ENCODE results near the gene NOD1.
"Not testable (repeated sequence)": the region's sequence is repeated elsewhere in the genome, so short reads cannot be mapped to it uniquely, and the experiment has no call there.

The NOD1 gene

DNA sequence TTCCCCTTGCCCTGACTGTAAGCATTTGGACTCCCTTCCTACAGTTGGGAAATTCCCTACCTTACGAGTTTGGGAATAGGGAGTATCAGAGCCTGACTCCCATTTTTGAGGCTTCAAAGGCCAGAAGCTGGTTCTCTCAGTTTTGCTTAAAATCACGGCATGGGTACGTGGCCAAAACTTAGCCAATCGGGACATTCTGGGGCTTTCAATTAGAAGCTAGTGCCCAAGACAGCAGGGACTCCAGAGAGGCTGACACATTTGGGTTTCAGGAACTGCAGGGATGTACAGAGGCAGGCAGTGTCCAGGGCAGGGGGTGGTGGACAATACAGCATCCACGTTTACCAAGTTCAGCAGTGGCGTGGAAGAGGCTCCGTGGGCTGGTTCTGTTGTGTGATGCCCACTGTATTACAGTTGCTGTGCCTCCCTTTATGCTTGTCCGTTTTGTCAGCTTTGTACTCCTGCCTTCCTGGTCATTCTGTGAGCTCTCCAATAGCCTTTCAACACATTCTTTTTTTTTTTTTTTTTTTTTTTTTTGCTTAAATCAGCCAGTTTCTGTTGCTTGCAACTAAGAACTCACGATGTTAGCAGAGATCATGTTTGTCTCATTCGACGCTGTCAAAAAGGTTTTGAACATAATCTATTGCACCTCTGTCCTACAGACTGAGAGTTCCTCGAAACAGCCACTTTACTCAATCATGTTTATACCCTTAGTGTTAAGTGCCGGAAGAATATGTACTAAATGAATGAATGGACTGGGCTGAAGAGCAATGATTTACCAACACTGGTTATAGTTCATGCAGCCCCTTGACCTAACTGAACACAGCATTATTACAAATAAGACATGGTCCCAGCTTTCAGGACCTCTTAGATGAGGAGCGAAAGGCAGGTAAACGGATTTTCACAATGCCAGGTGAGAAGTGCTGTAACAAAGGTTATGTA, 25.0 kb upstream of the NOD1 start:
- DNase-seq: no peak

DNA sequence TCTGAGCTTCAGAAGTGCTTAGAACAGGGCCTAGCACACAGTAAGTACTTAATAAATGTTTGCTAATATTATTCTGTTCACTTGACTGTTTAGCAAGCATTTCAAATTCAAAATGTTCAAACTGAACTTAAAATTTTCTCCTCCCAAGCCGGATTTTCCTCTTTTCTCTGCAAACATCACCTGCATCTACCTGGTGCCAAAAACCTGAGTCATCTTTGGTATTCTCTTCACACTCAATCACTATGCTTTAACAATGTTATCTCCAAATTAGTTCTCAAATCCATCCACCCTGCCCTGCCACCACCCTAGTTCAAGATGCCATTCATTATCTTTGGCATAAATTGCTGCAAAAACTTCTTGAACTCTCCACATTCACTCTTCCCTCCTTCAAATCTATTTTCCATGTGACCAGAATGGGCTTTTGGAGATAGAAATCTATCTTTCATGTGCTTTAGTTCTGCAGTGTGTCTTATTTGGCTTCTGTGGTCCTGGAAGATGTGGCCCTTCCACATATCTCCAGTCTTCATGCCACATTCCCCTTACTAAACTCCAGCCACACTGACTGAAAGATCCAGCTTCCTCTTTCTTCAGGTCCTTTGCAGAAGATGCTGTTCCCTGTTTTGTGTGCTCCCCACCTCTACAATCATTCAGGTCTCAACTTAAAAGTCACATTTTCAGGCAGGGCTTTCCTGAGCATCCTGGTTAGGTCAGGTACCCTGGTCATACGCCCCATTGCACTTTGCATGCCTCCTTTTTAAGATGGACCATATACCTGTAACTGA, 24.1 kb upstream of the NOD1 start:
- DNase-seq: no peak

- no peak for DNase-seq
Observed at GRCh38 chr7:30501264-30501663, 22.7 kb upstream of the NOD1 start.

DNA sequence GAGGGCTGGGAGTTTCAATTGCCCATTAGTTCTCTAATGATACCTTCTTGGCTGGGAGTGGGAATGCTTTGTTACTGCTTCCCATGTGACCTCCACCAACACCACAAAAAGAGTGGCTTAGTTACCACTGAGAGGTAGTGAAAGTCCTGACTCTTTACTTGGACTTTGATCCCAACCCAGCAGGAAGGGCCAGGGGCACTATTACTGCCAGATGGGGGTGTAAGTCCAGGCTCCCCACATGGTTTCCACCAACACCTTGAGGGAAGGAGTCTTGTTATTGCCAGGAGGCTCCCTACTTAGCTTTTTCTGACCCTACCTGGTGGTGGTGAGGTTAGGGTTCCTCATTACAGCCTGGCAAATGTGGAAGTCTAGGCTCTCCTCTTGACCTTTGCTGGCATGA, 14.6 kb upstream of the NOD1 start:
- DNase-seq: no peak

GRCh38 chr7:30491417-30491816, 12.8 kb upstream of the NOD1 start:
- no peak for DNase-seq

GRCh38 chr7:30487371-30487770, 8.8 kb upstream of the NOD1 start:
- no peak for DNase-seq

DNA sequence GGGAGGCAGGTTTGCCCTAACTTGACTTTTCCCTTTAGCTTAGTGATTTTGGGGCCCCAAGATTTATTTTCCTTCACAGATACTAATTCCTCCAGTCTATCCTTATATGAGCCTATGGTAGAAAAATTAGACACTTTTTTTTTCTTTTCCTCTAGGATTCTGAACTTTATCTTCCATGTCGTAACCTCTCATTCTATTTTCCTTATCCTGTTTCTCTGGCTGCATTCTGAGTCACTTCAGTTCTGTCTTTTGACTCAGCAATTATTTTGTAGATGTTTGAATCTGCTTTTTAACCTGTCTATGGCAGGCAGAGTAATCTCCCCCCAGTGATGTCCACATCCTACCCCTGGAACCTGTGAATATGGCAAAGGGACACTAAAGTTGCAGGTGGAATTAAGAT, 7.1 kb upstream of the NOD1 start:
- DNase-seq: no peak

- DNase-seq: not testable (repeated sequence)
Observed at GRCh38 chr7:30481416-30481815, 2.8 kb upstream of the NOD1 start.

DNA sequence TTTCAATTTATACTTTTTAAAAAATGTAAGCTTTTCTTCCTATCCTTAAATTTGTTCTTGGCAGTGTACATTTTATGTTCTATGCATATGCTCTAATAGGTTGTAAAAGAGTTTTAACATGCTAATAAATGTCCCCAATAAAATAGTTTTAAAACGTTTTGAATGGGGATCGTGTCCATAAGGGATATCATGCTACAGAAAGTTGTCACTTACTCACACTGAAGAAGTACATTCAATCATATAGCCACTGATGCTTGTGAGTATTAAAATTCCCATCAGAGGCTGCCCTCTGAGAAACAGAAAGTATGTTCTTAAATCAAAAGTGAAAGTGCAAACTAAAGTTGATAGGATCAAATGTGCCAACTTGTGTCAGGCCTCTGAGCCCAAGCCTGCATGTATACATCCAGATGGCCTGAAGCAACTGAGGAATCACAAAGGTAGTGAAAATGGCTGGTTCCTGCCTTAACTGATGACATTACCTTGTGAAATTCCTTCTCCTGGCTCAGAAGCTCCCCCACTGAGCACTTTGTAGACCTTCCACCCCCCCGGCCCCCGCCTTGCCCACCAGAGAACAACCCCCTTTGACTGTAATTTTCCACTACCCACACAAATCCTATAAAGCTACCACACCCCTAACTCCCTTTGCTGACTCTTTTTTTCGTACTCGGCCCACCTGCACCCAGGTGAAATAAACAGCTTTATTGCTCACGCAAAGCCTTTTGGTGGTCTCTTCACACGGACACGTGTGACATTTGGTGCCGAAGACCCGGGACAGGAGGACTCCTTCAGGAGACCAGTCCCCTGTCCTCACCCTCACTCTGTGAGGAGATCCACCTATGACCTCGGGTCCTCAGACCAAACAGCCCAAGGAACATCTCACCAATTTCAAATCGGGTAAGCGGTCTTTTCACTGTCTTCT, 877 bp upstream of the NOD1 start:
- no peak for DNase-seq

DNA sequence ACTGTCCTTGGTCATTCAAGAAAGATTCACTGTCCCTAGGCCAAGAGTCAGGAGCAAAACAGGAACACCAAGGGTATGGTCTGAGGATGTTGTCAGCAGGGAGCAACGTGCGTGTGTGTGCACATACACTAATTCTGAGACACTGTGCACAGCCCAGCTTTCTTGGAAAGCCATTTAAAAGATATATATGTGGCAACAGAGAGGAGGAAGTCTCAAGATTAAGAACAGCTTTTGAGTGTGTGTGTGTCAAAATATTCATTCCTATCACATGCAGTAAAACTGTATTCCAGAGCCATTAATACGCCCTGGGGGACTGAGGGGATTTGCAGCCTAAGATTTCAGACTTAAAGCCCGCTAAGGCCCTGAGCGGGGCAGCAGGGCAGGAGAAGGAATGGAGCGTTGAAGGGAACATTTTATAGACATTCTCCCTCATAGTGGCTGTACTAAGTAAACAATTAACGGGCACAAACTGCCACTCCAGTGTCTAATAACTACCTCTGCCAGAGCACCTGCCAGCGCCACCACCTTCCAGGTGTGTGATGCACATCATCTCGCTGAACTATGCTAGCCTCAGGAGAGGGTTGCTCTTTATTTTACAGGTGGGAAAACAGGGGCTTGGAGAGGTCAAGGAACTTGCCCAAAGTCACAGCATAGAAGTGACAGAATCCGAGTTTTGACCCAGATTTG, 2.0 kb downstream of the NOD1 start:
- no peak for DNase-seq

DNA sequence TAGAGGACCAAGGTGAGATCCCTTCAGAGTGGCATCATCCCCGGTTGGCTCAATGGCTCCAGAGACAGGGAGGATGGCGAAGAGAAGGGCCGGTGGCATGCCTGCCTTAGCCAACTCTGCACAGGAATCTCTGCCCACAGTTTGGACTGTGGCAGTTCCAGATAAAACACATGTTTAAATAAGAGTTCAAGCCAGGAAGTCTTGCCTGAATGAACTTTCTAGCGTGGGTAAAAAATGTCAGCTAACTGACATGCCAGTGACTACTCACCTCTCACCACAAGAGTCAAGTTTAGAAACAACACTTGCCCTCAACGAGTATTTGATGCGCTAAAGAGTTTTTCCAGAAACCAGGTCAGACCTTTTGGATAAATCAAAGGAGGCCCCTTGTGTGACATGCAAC, 3.0 kb downstream of the NOD1 start:
- no peak for DNase-seq

DNA sequence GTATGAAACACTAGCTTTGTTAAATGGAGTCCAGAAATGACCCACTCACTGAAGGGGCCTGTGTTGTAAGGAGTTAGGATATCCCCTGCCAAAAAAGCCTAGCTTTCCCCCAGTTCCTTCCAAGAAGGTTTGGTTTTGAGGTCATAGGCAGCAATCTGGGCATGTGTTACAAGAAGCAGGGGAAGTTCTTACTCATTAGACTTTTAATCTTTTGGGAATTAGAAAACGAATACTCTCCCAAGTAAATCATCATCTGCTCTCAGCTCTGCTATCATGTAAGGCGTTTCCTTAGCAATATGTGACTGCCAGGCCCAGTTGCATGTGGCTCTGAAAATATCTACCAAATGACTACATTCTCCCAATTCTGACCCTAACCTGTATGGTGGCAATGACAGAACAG, 3.7 kb downstream of the NOD1 start:
- DNase-seq: no peak

DNA sequence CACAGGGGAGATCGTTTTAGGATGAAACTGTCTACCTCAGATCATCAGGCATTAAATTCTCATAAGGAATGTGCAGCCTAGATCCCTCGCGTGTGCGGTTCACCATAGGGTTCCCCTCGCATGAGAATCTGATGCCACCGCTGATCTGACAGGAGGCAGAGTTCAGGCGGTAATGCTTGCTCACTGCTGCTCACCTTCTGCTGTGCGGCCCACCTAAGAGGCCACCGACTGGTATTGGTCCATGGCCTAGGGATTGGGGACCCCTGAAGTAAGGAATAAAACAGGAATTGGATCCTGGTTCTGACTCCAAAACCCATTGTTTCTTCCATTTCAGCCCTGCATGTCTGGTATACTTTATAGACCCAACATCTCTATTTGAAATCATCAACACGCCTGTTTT, 4.1 kb downstream of the NOD1 start:
- DNase-seq: no peak

DNA sequence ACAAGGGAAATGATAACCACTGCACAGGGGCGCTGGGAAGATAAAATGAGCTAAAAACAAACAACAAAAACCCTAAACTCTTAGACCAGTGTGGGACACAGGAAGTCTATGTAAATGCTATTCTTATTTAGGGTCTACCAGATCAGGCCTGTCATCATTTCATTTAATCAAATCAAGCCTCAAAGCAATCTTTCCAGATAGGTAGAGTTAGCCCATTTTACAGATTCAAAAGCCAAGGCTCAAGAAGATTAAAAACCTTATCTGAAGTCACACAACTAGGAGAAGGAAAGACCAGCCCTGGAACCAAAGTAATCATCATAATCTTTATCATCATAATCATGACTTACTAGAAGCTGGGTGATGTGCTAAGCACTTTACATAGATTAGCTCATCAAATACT, 4.7 kb downstream of the NOD1 start:
- DNase-seq: no peak

DNA sequence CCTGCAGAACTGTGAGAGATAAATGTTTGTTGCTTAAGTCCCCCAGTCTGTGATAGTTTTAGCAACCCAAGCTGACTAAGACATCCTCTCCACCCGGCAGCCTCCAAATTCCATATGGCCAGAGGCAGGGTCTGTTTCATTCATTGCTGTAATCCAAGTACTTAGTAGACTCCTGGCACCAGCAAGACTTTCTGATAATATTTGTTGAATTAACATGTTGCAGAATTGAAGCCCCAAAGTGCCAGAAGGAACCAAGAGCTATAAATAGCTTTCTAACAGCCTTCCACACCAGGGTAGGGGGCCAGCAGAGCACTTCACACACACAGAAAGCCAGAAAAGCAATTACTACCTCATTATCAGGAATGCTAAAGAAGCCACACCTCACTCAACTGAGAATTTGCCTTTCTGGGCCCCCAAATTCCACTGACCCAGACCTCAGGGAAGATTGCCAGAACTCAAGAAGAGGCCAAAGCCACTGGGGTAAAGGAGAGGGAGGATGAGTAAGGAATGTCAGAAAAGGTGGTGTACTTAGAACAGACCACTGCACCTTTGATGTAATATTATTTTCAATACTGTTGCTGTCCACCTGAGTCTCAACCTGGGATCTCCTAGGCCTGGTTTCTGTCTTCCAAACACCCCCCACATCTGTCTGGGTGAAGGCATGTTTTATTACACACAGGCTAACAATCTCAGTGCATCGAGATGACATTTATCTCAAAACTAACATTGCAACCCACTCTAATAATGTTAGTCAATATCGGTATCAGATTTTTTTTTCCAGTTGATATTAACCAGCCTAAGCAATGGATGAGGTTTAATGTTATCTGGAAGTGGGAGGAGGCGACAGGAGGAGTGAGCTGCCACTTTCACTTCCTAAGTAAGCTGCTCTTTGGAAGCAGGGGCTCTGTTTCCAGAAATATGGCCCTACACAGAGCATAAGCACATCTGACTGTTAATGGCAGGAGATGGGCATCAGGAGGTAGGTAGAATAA, 5.5 kb downstream of the NOD1 start:
- DNase-seq: no peak

DNA sequence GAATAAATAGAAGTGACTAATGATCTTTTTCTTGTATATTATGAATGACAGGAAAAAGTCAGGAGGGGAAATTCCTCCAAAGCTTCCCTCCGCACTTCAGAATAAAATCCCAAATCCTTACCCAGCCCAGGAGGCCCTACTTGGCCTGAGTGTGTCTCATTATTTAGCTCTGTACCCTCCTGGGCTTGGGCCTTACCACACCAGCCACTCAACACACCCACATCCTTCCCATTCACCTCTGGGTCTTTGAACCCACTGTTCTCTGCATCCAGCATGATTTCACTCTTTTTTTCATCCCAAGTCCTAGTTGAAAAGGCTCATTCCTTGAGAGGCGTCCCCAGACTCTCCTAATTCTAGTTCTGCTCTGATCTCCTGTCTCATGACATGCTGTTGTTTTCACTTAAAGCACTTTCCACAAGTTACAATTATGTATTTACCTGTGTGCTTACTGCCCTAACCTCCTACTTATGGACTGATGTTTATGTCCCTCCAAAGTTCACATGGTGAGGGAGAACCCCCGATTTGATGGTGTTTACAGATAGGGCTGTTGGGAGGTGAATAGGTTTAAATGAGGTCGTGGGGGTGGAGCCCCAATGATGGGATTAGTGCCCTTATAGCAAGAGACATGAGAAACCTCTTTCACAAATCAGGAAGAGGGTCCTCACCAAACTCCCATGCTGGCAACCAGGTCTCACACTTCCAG, 6.4 kb downstream of the NOD1 start:
- no peak for DNase-seq

DNA sequence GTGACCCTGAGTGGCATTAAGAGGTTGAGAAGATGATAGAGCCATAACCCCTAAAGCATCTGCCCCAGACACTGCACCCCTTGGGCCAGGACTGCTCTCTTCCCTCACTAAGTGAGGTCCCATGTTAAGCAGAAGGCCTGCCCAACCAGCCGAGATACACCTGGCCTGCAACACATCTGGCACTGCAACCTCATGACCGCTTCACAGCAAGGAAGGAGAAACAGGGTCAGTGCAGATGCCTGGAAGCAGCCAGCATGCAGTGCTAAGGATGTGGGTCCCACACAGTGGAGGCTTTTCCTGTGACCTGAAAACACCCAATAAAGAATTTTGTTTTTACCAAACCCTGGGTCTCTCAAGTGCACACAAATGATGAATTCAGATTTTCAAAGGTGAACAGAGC, 7.4 kb downstream of the NOD1 start:
- DNase-seq: no peak

DNA sequence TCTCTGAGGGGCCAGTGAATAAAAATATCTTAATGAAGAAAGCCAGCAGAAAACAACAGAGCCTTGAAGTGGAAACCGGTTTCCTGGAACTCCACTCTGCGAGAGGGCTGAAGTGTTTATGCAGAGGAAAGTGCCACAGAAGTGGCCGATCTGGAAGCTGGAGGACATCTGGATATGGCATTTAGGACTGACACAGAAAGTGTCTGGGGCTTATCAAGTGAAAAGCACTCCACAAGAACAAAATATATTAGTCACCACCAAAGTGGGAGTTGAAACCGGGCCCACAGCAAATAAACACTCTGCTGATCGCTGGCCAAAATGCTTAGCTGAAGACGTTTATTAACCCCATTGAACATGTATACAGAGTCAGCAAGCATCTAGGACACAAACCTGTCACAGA, 7.8 kb downstream of the NOD1 start:
- DNase-seq: no peak

- no peak for DNase-seq
Observed at GRCh38 chr7:30470163-30470770, 8.3 kb downstream of the NOD1 start.

DNA sequence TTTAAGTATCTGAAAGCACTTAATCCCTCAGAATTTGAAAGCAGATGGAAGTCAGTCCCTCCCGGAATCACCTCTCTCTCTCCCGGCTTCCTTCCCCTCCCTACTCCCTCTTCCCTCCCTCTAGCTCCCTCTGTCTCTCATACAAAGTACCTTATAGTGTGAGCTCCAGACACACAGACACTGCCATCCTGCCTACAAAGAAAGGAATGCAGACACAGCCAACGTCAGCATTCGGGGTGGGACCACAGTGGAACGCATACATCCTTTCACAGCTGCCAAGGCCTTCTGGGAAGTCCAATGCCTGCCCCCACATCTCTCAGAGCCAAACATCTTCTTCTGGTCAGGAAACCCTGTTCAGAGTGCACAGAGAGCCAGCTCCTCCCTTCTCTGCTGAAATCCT, 9.3 kb downstream of the NOD1 start:
- no peak for DNase-seq

Measured in CD4-positive, alpha-beta T cell treated with Interferon gamma for 1 hour (primary cell).